ENCODE measurements around the gene PRDM15.

PRDM15 gene

DNA sequence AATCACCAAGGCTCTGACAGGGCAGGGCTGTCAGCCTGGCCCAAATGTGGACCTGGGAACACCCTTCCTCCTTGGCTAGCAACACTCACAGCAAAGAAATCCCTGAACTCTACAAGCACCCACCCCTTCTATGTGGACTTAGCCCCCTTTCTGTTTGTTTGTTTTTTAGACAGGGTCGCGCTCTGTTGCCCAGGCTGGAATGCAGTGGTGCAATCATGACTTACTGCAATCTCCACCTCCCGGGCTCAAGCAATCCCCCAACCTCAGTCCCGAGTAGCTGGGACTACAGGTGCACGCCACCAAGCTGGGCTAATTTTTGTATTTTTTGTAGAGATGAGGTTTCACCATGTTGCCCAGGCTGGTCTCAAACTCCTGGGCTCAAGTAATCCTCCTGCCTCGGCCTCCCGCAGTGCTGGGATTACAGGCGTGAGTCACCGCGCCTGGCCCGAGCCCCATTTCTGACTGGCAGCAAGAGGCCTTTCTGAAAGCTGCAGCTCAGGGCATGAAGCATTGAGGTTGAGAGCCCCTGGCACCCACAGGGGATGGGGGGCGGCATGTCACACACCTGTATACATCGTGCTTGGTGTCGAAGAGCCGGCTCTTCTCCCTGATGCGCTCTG, 128.5 kb downstream of the PRDM15 start:
- no peak overlapping the region for H3K4me3 Mint-ChIP-seq
- H3K27ac Mint-ChIP-seq: no peak overlapping the region

GRCh38 chr21:41750051-41750450, 129.1 kb downstream of the PRDM15 start:
- no peak overlapping the region for H3K27ac Mint-ChIP-seq
- H3K4me3 Mint-ChIP-seq: no peak overlapping the region
- no peaks in the 10 kb centered on the region for H3K9me3 Mint-ChIP-seq
- ATAC-seq: no peak
- H3K4me1 Mint-ChIP-seq: no peaks in the 10 kb centered on the region
- H3K27me3 Mint-ChIP-seq: no peaks in the 10 kb centered on the region
- no peak for DNase-seq

More for the DNA sequence above, 128.5 kb downstream of the PRDM15 start:
- ATAC-seq (no peak), DNase-seq (no peak)
- Mint-ChIP-seq H3K4me1 (peaks cover 3% of the 10 kb centered on the region), H3K9me3 (no peaks in the 10 kb centered on the region), H3K27me3 (no peaks in the 10 kb centered on the region)

DNA sequence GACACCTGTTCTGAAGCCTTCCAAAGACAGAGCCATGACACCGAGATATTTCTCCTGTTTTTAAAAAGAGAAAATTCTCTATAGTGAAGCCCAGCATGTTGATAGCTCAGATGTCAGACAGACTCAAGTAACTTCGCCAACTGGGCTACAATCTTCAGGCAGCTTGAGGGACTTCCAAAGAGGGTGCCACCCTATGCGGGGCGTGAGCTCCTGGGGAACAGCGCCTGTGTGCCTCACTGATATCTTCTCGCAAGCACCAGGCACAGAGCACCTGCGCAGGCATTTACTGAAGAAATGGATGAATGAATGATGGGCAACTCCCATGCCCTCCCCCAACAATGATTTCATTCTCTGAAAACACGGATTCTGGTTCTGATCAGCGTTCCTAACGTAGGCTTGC, 129.9 kb downstream of the PRDM15 start:
- Mint-ChIP-seq H3K4me1 (no peaks in the 10 kb centered on the region), H3K4me3 (no peak overlapping the region), H3K27me3 (no peaks in the 10 kb centered on the region), H3K27ac (no peak overlapping the region), H3K9me3 (no peaks in the 10 kb centered on the region)
- no peak for DNase-seq
- no peak for ATAC-seq
